ENCODE results near the gene TLR9.

GRCh38 chr3:52197842-52198625 lies 27.4 kb downstream of the TLR9 start, which contains the start of gene ALAS1:
- TF ChIP-seq CTCF (conservative IDR thresholded peaks at IDR 0.05) (no peak), EZH2 (IDR thresholded peaks at IDR 0.05; ENCODE audit: low read depth) (no peak)
